GM23338 (cell line): Measurements from ENCODE around the gene HMGXB3.

Experiments used
- CREB1 ChIP-seq: fragments of 250-450 bp; sonication (Bioruptor Pico); IDR thresholded peaks from 2 replicates; pipeline ENCODE4 v1.5.0; 2020; ENCODE audit warnings: low read depth, mild to moderate bottlenecking, moderate library complexity
- ETS1 ChIP-seq: IDR thresholded peaks from 2 replicates; pipeline ENCODE4 v1.6.1; 2016; ENCODE audit warnings: antibody characterized with exemption
- EZH2 ChIP-seq: fragments of 200-600 bp; sonication (generic); IDR thresholded peaks from one replicate; pipeline ENCODE4 v1.8.0; 2017; ENCODE audit warnings: antibody characterized with exemption, mild to moderate bottlenecking, low read depth; ENCODE audit not compliant: unreplicated experiment
- EZH2phosphoT487 ChIP-seq: fragments of 200-600 bp; sonication (generic); IDR thresholded peaks from one replicate; pipeline ENCODE4 v1.8.1; 2018; ENCODE audit warnings: antibody characterized with exemption; ENCODE audit not compliant: unreplicated experiment
- JUNB ChIP-seq: IDR thresholded peaks from one replicate; pipeline ENCODE4 v1.6.1; 2016; ENCODE audit warnings: antibody characterized with exemption; ENCODE audit not compliant: unreplicated experiment
- POLR2AphosphoS5 ChIP-seq: IDR thresholded peaks from 2 replicates; pipeline ENCODE4 v1.6.1; 2016; ENCODE audit warnings: antibody characterized with exemption, low read depth
- TF ChIP-seq, protein P1 (sequence below), 2 experiments: fragments of 200-600 bp in 1 of 2; sonication (generic) in 1 of 2; conservative IDR thresholded peaks; 2 replicates each; pipeline versions ENCODE4 v1.5.1 to v1.6.1; 2016 to 2017; ENCODE audit warnings: antibody characterized with exemption in 2 of 2, low read depth in 2 of 2, mild to moderate bottlenecking in 2 of 2, moderate library complexity in 1 of 2
- TF ChIP-seq, protein P2 (sequence below): IDR thresholded peaks from one replicate; pipeline ENCODE4 v1.6.1; 2018; ENCODE audit warnings: antibody characterized with exemption; ENCODE audit not compliant: unreplicated experiment

GRCh38 chr5:150067405-150067960 is 66.9 kb downstream of the HMGXB3 start:
- no peak for TF ChIP-seq EZH2phosphoT487
- TF ChIP-seq, protein P1, sequence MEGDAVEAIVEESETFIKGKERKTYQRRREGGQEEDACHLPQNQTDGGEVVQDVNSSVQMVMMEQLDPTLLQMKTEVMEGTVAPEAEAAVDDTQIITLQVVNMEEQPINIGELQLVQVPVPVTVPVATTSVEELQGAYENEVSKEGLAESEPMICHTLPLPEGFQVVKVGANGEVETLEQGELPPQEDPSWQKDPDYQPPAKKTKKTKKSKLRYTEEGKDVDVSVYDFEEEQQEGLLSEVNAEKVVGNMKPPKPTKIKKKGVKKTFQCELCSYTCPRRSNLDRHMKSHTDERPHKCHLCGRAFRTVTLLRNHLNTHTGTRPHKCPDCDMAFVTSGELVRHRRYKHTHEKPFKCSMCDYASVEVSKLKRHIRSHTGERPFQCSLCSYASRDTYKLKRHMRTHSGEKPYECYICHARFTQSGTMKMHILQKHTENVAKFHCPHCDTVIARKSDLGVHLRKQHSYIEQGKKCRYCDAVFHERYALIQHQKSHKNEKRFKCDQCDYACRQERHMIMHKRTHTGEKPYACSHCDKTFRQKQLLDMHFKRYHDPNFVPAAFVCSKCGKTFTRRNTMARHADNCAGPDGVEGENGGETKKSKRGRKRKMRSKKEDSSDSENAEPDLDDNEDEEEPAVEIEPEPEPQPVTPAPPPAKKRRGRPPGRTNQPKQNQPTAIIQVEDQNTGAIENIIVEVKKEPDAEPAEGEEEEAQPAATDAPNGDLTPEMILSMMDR (conservative IDR thresholded peaks at IDR 0.05; ENCODE audit: low read depth in 2 of 2): no peak
- TF ChIP-seq EZH2: no peak
- no peak for TF ChIP-seq JUNB
- no peak for TF ChIP-seq POLR2AphosphoS5
- TF ChIP-seq CREB1: no peak
- TF ChIP-seq ETS1: no peak
- TF ChIP-seq, protein P2, sequence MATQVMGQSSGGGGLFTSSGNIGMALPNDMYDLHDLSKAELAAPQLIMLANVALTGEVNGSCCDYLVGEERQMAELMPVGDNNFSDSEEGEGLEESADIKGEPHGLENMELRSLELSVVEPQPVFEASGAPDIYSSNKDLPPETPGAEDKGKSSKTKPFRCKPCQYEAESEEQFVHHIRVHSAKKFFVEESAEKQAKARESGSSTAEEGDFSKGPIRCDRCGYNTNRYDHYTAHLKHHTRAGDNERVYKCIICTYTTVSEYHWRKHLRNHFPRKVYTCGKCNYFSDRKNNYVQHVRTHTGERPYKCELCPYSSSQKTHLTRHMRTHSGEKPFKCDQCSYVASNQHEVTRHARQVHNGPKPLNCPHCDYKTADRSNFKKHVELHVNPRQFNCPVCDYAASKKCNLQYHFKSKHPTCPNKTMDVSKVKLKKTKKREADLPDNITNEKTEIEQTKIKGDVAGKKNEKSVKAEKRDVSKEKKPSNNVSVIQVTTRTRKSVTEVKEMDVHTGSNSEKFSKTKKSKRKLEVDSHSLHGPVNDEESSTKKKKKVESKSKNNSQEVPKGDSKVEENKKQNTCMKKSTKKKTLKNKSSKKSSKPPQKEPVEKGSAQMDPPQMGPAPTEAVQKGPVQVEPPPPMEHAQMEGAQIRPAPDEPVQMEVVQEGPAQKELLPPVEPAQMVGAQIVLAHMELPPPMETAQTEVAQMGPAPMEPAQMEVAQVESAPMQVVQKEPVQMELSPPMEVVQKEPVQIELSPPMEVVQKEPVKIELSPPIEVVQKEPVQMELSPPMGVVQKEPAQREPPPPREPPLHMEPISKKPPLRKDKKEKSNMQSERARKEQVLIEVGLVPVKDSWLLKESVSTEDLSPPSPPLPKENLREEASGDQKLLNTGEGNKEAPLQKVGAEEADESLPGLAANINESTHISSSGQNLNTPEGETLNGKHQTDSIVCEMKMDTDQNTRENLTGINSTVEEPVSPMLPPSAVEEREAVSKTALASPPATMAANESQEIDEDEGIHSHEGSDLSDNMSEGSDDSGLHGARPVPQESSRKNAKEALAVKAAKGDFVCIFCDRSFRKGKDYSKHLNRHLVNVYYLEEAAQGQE: no peak
